ENCODE results near the gene SERPINA4.

- TF ChIP-seq ZNF211 (tag by site-specific recombination; IDR thresholded peaks at IDR 0.05; ENCODE audit: low read depth) (no peak), ZNF670 (tag by site-specific recombination; IDR thresholded peaks at IDR 0.05; ENCODE audit: low read depth) (no peak), TCF7L2 (IDR thresholded peaks at IDR 0.05; ENCODE audit: borderline replicate concordance, low read depth, low read length) (no peak), GLI2 (tag by site-specific recombination; IDR thresholded peaks at IDR 0.05; ENCODE audit: borderline replicate concordance, low read depth) (no peak), PATZ1 (tag by site-specific recombination; IDR thresholded peaks at IDR 0.05) (no peak)
These were observed 20.1 kb downstream of the SERPINA4 start, which contains the start of gene SERPINA5 for GRCh38 chr14:94581127-94581999.

Data from HEK293 (cell line).